ENCODE data around the gene KSR1.

KSR1 gene

DNA sequence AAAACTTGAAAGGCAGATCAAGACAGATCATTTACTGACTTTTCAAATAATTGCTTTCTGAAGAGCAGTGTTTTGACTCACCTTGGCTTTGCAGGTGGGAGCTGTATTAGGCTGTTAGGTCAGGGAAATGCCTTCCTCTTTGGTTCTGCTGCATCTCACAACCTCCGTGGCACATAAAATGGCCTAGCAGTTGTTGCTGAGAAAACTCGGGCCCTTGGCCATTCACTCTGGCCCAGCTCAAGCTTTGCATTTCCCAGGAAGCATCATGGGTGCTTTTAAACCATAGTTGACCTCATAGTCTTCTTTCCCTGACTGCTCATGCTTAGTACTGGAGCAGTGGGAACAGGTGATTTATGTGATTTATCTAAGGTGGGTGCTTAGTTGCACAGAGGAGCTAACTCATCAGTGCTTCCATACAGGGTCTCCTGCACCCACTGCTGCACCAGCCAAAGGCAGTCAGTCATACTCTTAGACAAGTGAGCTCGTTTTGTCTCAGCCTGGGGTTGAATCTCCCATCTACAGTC lies 83.6 kb downstream of the KSR1 start:
- DNase-seq, result no peak

DNA sequence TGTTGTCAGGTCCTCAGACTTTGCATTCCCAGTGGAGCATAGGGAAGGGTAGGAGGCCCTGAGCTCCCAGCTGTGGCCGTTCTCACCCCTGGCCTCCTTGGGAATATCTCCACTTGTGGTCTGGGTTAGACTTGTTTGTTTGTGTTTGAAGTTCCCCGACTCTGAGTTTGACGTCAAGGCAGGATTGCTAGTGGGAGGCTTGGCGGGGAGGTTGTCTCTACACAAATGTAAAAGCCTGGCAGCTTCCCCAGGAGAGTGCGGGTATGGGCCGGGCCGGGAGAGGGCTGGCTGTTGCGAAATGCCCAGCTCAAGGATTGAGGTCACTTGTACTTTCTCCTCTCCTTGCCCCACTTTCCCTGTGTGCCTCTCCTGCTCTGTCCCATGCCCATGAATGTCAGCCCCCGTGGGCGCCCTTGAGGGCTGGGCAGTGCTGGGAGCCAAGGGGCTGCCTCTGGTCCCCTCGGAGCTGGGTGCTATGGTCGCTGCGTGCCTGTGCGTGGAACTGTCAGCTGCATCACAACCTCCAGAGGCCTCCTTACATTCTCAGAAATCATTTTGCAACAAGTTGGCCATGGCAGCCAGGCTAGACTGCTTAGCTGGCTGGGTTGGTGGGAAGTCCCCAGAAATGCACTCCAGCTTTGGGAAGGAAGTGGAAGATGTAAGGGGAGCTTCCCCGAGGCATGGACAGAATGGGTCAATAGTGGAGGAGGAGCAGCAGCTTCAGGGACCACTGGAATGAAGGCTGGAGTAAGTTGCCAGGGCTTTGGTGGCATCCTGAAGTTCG lies 84.3 kb downstream of the KSR1 start:
- DNase-seq, result no peak

DNA sequence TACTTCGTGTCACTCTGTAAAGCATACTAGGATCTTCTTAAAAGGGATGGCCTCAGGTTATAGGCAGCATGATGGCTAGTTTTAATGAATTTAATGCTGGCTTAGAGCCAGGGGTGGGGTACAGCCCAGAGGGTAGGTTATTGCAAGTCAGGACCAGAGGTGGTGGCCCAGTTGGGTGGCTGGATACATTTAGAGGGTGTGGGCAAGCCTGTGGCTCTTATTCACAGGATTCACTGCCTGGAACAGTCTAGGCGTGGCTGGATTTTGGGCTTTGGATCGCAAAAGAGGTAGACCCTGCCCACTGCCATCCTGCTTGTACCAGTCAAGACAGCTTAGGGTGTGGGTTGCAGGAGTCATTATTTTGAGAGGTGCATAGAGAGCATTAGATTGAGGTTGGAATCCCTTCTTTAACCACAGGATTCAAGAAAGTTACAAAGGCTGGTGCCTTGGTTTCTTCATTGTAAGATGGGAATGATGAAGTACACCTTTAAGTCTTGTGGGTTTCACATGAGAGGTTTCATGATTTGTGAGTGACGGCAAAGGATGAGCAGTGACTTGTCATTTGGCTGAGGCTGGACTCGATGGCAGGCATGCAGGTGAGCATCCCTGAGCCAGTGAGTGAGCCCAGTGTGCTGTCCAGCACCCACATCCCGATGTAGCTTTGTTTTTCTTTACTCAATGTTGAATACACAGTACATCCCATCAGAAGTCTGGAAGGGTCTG lies 85.2 kb downstream of the KSR1 start:
- DNase-seq, result no peak

DNA sequence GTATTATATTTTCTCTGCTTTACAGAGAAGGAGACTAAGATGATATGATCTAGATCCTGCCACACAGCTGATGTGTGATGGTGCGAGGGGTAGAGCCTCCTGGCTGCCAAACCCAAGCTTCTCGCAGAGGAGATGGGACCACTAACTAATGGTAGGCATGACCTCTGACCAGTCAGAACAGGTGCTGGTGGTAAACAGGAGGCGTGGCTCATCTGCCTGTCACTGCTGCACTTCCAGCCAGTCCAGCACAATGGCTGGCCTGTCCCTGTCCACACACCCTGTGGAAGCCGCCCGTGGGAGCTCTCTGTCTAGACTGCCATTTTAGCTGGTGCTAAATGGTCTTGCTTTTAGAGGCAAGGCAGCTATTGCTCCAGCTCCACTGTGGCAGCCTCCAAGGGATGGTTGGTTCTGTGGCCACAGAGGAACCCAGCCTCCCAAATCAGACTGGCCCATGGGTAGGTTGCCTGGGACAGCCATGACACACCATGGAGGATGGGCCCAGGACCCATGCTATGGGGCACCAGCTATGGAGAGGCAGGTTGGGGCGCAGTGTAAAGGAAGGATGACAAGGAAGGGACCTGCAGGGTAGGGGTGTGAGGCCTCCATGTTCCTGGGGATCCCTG lies 86.7 kb downstream of the KSR1 start:
- DNase-seq, result no peak

DNA sequence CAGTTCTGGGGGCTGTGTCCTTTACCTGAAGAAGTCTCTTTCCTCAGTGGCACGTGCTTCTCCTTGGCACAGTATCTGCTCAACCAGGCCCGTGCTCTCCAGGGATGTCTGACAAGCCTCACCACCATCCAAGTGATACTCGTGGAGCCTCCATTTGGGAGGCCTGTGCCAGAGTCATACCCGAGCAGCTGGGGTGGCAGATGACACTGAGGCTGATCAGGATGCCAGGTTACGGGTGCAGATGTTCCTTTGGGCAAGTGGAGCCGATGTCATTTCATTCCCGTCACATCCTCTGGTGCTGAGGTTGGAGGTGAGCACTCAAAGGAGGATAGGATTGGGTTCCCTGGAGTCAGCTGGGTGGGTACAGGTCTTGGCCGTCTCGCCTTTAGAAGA lies 87.2 kb downstream of the KSR1 start:
- no peak for DNase-seq

DNA sequence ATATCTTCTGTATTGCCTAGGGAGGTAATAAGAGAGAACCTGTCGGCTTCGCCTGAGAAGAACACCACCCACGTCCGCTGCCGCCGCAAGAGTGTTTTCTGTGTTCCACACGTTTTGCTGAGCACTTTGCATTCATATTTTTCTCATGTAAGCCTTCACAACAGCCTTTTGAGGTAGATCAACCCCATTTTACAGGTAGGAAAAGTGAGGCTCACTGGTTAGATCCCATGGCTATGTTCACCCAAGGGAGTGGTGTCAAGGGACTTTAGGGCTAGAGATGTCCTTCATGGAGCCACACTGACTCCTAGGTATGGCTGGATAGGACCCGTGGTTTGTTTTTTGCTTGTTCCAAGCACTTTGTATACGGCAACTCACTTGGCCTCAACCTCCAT lies 87.7 kb downstream of the KSR1 start:
- DNase-seq, result no peak

DNA sequence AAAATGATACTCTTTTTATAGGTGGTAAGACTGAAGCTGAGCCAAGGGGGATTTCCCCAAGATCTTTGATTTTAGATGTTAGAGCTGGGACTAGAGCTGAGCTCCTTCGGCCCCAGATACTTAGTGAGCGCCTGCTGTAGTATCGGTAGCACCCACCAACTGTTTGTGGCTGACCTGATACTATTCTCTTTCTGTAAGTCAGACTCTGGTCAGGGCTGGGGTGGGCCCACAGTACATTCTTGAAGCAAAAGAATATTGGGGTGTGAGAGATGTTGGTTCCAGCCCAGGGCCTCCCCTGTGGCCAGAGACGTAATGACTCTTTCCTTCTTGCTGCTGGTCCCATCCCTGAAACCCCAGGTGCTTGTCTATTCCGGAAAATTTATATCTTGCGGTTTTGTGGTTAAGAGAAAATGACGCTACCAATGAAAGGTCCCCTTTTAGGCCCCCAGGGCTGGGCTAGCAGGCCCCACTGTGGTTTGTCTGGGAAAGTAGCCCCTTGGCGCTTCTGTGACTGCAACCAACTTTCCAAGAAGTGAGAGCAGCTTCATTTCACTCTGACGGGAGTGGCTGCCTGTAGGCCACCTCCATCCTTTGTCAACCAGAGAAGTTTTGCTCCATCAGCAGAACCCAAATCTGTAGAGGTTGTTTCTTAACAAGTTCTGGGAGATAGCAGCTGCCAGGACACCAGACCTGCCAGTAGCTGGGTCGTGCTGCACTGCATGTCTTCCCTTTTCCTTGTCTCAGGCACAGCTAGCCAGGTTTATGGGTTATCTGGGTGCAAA lies 88.3 kb downstream of the KSR1 start:
- DNase-seq, result peak; percentile 54

DNA sequence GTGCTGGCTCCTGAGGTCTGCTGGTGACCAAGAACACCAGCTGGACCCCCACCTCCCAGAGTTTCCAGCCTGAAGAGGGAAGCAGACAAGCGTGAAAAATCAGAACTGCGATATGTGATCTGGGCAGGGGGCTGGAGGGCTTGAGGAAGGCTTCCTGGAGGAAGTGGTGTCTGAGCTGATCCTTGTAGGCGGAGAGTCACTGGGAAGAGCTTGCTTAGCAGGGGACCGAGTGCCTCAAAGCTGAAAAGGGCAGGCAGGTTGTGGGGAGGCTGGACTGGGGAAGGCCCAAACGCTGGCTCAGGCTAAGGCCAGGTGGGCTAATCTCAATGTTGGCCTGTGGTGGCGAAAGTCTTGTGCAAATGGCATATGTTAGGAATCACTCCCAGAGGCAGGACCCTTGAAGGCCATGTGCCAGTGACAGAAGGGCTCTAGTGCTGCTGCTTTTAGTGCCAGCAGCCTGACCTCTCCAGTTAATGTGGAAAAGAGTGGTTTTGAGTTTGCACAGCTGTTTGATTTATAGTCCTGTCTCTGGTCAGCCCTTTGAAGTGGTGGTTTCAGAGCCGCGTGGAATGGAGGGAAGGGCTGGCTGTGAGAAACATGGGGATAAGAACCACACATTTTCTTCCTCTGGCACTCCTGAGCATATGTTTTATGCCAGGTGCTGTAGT lies 89.4 kb downstream of the KSR1 start:
- no peak for DNase-seq

DNA sequence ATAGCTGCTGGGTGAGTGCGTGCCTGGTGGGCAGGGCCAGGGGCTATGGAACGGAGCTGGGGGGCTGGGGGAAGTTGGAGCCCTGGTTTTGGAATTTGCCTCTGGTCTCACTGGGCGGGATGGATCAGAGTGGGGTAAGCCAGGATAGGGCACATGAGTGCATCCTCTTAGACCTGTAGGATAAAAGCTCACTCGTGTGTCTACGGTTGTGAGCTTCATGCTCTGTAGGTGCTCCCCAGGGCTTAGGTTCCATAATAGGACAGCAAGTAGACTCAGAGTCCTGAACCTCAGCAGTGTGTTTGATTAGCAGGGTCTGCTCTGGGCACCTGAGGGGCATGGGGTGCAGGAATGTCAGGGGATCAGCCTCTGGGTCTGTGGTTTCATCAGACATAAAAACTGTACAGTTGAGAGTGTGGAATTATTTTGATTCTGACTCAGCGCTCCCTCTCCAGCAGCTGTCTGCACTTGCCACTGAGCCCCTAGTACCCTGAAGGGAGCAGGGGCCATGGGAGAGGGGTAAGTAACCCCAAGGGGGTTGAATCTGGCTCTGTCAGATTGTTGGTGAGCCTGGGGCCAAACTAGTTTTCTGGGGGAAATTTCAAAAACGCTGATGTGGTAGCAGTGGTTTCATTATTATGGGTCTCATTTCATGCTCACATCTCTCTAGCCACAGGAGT lies 90.5 kb downstream of the KSR1 start:
- no peak for DNase-seq

DNA sequence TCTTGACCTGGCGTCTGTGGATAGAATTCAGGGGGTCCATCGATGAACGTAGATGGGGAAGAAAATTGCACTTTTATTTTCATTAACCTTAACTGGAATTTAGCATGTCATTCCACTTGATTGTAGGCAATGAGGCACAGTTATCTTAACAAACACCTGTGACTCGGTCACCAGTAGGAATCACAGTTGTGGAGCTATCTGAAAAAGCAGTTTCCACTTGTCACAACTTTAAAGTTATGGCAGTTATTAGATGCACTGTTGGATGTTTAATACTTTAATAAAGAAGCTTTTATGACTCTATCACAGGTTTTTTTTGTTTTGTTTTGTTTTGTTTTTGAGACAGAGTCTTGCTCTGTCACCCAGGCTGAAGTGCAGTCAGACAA lies 91.0 kb downstream of the KSR1 start:
- no peak for DNase-seq

DNA sequence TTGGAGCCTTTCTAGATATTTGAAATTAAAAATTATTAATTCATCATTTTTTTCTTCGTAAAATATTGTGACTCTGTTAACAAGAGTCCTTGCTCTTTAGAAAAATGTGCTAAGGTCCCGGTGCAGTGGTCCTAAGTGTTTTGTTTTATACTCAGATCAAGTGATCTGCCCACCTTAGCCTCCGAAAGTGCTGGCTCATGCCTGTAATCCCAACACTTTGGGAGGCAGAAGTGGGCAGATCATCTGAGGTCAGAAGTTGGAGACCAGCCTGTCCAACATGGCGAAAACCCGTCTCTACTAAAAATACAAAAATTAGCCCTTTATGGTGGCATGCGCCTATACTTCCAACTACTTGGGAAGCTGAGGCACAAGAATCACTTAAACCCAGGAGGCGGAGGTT lies 92.1 kb downstream of the KSR1 start:
- no peak for DNase-seq

DNA sequence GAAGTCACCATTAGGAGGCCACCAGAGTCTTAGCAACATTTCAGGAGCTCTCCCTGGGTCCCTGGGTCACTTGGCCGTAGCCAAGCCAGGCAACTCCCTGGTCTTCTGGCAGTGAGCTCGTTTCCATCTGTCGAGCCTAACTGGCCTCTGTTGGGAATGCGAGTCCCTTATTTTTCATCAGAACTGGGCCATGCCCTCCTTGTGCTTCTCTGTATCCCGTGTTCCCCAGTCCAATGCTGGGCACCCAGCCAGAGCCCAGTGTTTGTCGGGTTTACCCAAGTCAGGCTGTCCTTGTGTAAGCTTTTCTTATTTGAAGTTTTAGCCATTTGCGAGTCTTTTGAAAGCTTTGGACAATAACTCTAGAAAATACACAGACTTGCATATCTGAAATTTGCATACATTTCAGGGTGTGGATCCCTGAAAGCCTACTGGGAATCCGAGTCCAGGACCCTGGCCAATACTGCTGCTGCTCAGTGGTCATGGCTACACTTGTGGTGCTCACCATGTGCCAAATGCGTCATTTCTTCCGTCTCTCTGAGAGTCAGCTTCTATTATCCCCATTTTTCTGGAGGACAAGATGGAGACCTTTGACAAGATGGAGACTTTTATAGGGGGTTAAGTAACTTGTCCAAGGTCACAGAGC lies 93.1 kb downstream of the KSR1 start:
- DNase-seq, result no peak

DNA sequence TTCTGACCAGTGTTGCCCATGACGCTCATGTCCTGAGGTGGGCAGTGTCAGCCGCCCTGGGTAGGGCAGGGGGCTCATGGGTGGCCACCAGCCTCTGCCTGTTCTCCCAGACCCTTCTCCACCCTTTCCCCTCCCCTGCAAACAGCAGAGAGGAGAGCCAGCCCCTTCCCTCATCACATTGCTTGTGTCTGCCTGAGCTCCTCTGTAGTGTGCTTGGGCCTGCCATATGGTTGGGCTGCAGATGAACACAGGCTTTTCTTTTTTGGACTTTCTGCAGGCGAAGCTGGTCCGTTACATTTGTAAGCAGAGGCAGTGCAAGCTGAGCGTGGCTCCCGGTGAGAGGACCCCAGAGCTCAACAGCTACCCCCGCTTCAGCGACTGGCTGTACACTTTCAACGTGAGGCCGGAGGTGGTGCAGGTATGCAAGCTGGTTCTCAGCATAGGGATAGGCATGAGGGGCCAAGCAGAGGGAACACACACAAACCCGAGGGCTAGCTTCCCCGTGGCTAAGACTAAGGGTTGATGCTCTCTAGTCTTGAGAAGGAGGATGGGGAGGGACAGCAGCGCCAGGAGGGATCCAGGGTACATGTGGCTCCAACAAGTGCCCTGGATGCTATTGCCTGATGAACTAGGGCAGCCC lies 94.2 kb downstream of the KSR1 start:
- no peak for DNase-seq

DNA sequence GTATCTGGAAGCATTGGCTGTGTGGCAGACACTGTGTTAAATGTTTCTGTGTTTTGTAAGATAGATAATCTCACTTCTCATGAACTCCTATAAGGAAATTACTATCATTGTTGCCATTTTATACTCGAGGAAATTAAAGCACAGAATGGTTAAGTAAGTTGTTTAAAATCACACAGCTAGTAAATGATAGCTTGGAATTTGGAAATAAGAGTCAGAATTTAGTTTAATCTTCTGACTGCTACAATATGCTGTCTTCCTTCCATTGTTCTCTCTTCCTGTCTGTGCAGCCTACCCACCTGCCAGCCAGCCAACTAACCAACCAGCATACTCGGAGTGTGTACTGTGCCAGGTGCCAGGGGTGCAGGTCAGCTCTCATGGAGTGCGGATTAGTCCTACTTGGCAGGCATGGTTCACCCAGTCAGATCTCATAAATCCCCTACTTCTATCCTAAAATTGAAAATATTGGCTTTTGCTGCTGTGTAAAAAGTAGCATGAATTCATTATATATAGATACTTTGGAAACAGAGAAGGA lies 94.8 kb downstream of the KSR1 start:
- DNase-seq, result no peak

DNA sequence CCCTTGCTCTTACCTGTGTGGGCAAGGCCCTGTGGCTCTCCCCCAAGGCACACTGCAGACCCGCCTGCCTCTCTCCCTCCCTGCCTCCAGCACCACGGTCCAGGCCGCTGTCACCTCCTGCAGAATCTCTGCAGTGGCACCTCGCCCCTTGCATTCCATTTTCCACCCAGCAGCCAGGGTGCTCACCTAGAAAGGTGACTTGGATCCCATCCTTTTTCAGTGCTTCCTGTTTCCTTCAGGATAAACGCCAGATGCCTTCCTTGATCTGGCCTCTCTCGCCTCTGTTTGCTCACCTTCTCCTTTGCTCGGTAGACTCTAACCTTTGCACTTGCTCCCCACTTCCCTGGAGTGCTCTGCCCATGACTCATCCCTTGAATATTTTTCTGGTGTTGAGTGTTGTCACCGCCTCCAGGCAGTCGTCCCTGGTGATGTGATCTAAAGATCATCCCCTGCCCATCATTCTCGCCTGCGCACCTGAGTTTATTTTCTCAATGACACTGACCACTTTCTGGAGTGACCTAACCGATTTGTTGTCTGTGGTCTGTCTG lies 95.5 kb downstream of the KSR1 start:
- no peak for DNase-seq

DNA sequence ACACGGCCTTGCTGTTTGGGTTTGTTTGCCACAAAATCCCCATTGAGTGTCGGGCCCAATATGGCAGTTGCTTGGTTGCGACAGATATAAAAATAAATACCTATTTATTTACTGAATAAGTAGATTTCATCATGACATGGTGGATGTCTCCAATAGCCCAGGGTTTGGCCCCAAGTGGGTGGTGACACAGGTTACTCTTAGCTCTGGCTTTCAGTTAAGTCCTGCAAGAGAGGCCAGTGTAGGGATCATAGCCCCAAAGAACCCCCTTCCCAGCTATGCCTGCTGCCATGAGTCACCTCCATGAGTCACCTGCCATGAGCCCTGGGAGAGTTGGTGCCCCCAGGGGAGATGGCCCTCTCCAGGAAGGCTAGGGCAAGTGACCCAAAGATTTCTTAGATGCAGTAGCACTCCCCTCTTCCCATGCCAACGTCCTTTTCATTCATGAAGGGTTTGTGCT lies 96.1 kb downstream of the KSR1 start:
- DNase-seq, result no peak

DNA sequence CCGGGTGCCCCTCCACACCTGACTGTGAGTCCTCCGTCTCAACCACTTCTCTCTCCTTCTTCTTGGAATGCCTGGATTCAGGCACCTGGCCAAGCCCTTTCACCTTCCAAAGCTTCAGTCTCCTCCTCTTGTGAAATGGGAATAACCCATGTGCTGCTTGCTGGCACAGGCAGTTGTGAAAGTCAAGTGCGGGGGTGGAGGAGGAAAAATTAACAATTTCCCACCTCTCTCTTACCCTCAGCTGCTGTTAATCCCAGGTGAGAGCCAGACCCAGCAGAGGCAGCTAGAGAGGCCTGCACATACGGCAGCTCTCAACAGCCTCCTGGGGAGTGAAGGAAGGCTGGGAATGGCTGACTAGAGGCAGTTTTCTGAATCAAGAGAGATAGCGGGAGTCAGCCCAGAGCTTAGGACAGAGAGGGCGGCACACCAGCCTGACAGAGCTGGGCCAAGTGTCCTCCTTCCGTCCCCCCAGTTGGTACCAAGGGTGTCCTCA lies 96.8 kb downstream of the KSR1 start:
- no peak for DNase-seq

DNA sequence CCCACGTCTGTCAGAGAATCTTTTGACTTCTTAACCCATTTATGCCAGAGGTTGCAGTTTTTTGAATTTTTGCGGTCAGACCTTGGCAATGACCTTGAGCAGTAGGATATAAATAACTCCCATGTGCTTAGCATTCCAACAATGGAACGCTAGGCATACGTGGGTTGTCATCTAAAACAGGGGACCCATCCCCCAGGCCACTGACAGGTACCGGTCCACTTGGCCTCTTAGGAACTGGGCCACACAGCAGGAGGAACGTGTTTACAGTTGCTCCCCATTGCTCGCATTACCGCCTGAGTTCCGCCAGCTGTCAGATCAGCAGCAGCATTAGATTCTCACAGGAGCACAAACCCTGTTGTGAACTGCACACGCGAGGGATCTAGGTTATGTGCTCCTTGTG lies 97.9 kb downstream of the KSR1 start:
- no peak for DNase-seq

DNA sequence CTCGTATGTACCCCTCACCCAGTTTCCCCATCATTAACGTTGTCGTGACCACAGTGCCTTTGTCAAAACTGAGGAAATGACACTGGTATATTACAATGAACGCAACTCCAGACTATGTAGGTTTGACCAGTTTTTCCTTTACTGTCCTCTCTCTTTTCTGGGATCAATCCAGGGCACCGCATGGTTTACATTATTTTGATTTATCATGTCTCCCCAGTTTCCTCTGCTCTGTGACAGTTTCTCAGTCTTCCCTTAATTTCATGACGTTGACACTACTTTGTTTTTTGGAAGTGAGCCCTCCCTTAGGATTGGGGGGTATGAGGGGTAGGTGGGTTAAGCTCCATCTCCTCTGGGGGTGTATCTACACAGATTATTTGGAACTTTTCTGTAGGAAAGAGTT lies 98.7 kb downstream of the KSR1 start:
- no peak for DNase-seq

DNA sequence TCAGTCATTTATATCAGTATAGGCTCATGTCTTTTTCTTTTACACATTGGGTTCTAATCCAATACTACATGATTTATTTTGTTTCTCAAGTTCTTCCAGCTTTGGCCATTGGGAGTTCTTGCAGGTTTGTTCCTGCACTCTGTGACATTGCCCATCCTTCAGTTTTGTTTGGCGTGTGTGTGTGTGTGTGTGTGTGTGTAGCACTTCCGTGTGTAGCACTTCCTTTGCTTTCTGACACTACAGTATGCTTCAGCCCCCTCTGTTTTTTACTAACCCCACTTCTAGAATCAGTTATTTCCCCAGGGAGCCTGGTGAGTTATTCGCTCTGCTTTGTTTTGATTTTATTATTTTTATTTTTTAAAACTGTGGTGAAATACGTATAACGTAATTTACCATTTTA lies 99.1 kb downstream of the KSR1 start:
- no peak for DNase-seq

Measured in activated CD4-positive, CD25-positive, alpha-beta regulatory T cell treated with anti-CD3 and anti-CD28 coated beads, Interleukin-2, amount 50 U/mL, for 72 hours (primary cell).